WTC11 (cell line): ENCODE results near the gene UMAD1. TPM values are rescaled to one million over a fixed set of nuclear protein-coding genes. Genes with fewer than 3 reads are reported as not detected.

ENCODE experiments used
- ATAC-seq: fragments of 200-7000 bp; cut with Tn5 transposase; 2 replicates; pipeline ENCODE4 v1.10.0; 2021; ENCODE audit warnings: mild to moderate bottlenecking, moderate library complexity
- CTCF ChIA-PET: fragments of 300-600 bp; sonication (Branson Sonifier 250); formaldehyde crosslinking; loops from one replicate; lab custom pipeline; 2021; ENCODE audit warnings: antibody characterized with exemption; lab: Charles Lee
- POLR2A ChIA-PET: fragments of 350-600 bp; sonication (Branson Sonifier 250); formaldehyde crosslinking; loops from one replicate; lab custom pipeline; 2021; ENCODE audit warnings: antibody characterized with exemption; lab: Charles Lee
- DNase-seq: peaks from one replicate; pipeline ENCODE4 v3.0.0; 2021; ENCODE audit warnings: low spot score
- H3K27ac Mint-ChIP-seq: 2 replicates; pipeline ENCODE4 v1.8.0; 2021; ENCODE audit warnings: mixed read lengths
- H3K27me3 Mint-ChIP-seq: 2 replicates; pipeline ENCODE4 v1.8.0; 2021; ENCODE audit warnings: low read depth, mild to moderate bottlenecking, moderate library complexity, mixed read lengths
- H3K36me3 Mint-ChIP-seq: 2 replicates; pipeline ENCODE4 v1.8.0; 2021; ENCODE audit warnings: mixed read lengths
- H3K4me1 Mint-ChIP-seq: 2 replicates; pipeline ENCODE4 v1.8.0; 2022; ENCODE audit warnings: mixed read lengths
- H3K4me3 Mint-ChIP-seq: 2 replicates; pipeline ENCODE4 v1.8.0; 2021; ENCODE audit warnings: mild to moderate bottlenecking, moderate library complexity, mixed read lengths
- H3K9me3 Mint-ChIP-seq: 2 replicates; pipeline ENCODE4 v1.8.0; 2021; ENCODE audit warnings: mixed read lengths
- AR ChIP-seq: fragments of 250-450 bp; sonication (Bioruptor Pico); IDR thresholded peaks from 2 replicates; pipeline ENCODE4 v1.9.0; 2021; ENCODE audit warnings: mild to moderate bottlenecking
- ARID4B ChIP-seq: sonication (generic); formaldehyde crosslinking; IDR thresholded peaks from 2 replicates; pipeline ENCODE4 v1.8.0; 2023; ENCODE audit warnings: missing genetic modification reagents, mild to moderate bottlenecking, borderline replicate concordance
- ATF1 ChIP-seq: sonication (generic); formaldehyde crosslinking; IDR thresholded peaks from 2 replicates; pipeline ENCODE4 v1.8.1; 2023; ENCODE audit warnings: mild to moderate bottlenecking, moderate library complexity, missing genetic modification reagents
- CREB1 ChIP-seq: sonication (generic); formaldehyde crosslinking; IDR thresholded peaks from 2 replicates; pipeline ENCODE4 v1.8.0; 2023; ENCODE audit warnings: mild to moderate bottlenecking, missing genetic modification reagents
- ELF4 ChIP-seq: sonication (generic); formaldehyde crosslinking; IDR thresholded peaks from 2 replicates; pipeline ENCODE4 v1.8.1; 2022; ENCODE audit warnings: low read depth, mild to moderate bottlenecking, moderate library complexity, missing genetic modification reagents
- ETV6 ChIP-seq: sonication (generic); formaldehyde crosslinking; IDR thresholded peaks from 2 replicates; pipeline ENCODE4 v1.8.1; 2022; ENCODE audit warnings: mild to moderate bottlenecking, missing genetic modification reagents
- FOXK1 ChIP-seq: sonication (generic); formaldehyde crosslinking; IDR thresholded peaks from 2 replicates; pipeline ENCODE4 v1.8.0; 2022; ENCODE audit warnings: mild to moderate bottlenecking, moderate library complexity, missing genetic modification reagents
- JUN ChIP-seq: sonication (generic); formaldehyde crosslinking; IDR thresholded peaks from 2 replicates; pipeline ENCODE4 v1.8.0; 2023; ENCODE audit warnings: mild to moderate bottlenecking, missing genetic modification reagents
- MLX ChIP-seq: sonication (generic); formaldehyde crosslinking; IDR thresholded peaks from 2 replicates; pipeline ENCODE4 v1.8.1; 2023; ENCODE audit warnings: mild to moderate bottlenecking, missing genetic modification reagents, moderate library complexity
- NFE2L1 ChIP-seq: sonication (generic); formaldehyde crosslinking; IDR thresholded peaks from 2 replicates; pipeline ENCODE4 v1.8.1; 2023; ENCODE audit warnings: missing genetic modification reagents
- PRDM15 ChIP-seq: sonication (generic); formaldehyde crosslinking; IDR thresholded peaks from 2 replicates; pipeline ENCODE4 v1.8.0; 2022; ENCODE audit warnings: missing genetic modification reagents
- PREB ChIP-seq: sonication (generic); formaldehyde crosslinking; IDR thresholded peaks from 2 replicates; pipeline ENCODE4 v1.8.1; 2022; ENCODE audit warnings: mild to moderate bottlenecking, missing genetic modification reagents, moderate library complexity, borderline replicate concordance
- RELA ChIP-seq: sonication (generic); formaldehyde crosslinking; IDR thresholded peaks from 2 replicates; pipeline ENCODE4 v1.8.1; 2022; ENCODE audit warnings: missing genetic modification reagents, mild to moderate bottlenecking, borderline replicate concordance
- TP53 ChIP-seq: sonication (generic); formaldehyde crosslinking; IDR thresholded peaks from 2 replicates; pipeline ENCODE4 v1.8.1; 2023; ENCODE audit warnings: mild to moderate bottlenecking, missing genetic modification reagents
- ZNF219 ChIP-seq: sonication (generic); formaldehyde crosslinking; IDR thresholded peaks from 2 replicates; pipeline ENCODE4 v1.8.0; 2023; ENCODE audit warnings: missing genetic modification reagents, mild to moderate bottlenecking, borderline replicate concordance
- ZNF416 ChIP-seq: fragments of 250-450 bp; sonication (Bioruptor Pico); IDR thresholded peaks from 2 replicates; pipeline ENCODE4 v1.9.0; 2021; ENCODE audit warnings: mild to moderate bottlenecking, inconsistent platforms
- total RNA-seq: library from RNA; stranded (reverse); gene quantifications from 3 replicates; pipeline ENCODE4 v1.2.3, GENCODE V29; 2021

The UMAD1 gene
- total RNA-seq, 1 experiment from 2014 or later: 13.0 TPM

GRCh38 chr7:7732621-7733281 is 92.2 kb downstream of the UMAD1 start (continued):
- TF ChIP-seq PRDM15 (CRISPR knock-in tag): no peak
- no peak for TF ChIP-seq TP53 (CRISPR knock-in tag)
- TF ChIP-seq, all 79 proteins: peak for 0

GRCh38 chr7:7736671-7737070 is 96.1 kb downstream of the UMAD1 start:
- TF ChIP-seq PREB (CRISPR knock-in tag): no peak
- TF ChIP-seq FOXK1 (CRISPR knock-in tag): no peak
- ChIA-PET CTCF (interaction anchor here (0.8 to 0.9 kb wide), 2 partner anchors 36 to 96 kb away, joined by 3 read pairs; partner anchors contain the start of gene UMAD1), POLR2A (no interaction called here)
- Mint-ChIP-seq H3K9me3 (no peaks in the 10 kb centered on the region), H3K4me1 (peaks cover 19% of the 10 kb centered on the region; the same call in 1 of the 2 replicates), H3K27ac (no peak overlapping the region), H3K27me3 (no peaks in the 10 kb centered on the region), H3K4me3 (no peak overlapping the region), H3K36me3 (no peaks in the 10 kb centered on the region)
- DNase-seq (peak; percentile 56), ATAC-seq (no peak; the same call in 1 of the 2 replicates)

- H3K36me3 Mint-ChIP-seq: no peaks in the 10 kb centered on the region
- DNase-seq (no peak), ATAC-seq (no peak)
- H3K9me3 Mint-ChIP-seq: no peaks in the 10 kb centered on the region
- no peaks in the 10 kb centered on the region for H3K27me3 Mint-ChIP-seq
- H3K4me3 Mint-ChIP-seq: no peak overlapping the region
- no peak overlapping the region for H3K27ac Mint-ChIP-seq
- no peak for TF ChIP-seq CREB1 (CRISPR knock-in tag)
- TF ChIP-seq ZNF219 (CRISPR knock-in tag): no peak
- TF ChIP-seq ZNF416: no peak
- no peak for TF ChIP-seq NFE2L1 (CRISPR knock-in tag)
- no peak for TF ChIP-seq ATF1 (CRISPR knock-in tag)
- no peak for TF ChIP-seq ELF4 (CRISPR knock-in tag)
- no peak for TF ChIP-seq ETV6
- TF ChIP-seq MLX (CRISPR knock-in tag): no peak
- no peak for TF ChIP-seq ARID4B (CRISPR knock-in tag)
- TF ChIP-seq AR (CRISPR knock-in tag): no peak
- no peak for TF ChIP-seq RELA (CRISPR knock-in tag)
- TF ChIP-seq JUN (CRISPR knock-in tag): no peak
- TF ChIP-seq, all 79 proteins: peak for 0
- POLR2A ChIA-PET: no interaction called here
- H3K4me1 Mint-ChIP-seq: peaks cover 24% of the 10 kb centered on the region
- CTCF ChIA-PET: no interaction called here
These were observed 97.1 kb downstream of the UMAD1 start for GRCh38 chr7:7737674-7738073.
